ENCODE data around the gene ARSD.

Gene ARSD

GRCh38 chrX:2962381-2962780, 33.2 kb upstream of the ARSD start:
- no peak overlapping the region for H3K9ac ChIP-seq (ENCODE audit: low read length)
- no peak overlapping the region for H3K4me2 ChIP-seq (ENCODE audit: low read length)
- no peak overlapping the region for H3K4me3 ChIP-seq (ENCODE audit: low read depth, low read length, poor library complexity, severe bottlenecking)
- no peaks in the 10 kb centered on the region for H3F3A ChIP-seq (ENCODE audit: insufficient read depth, low read length)
- no peak overlapping the region for H3K27ac ChIP-seq (ENCODE audit: low read depth, low read length, poor library complexity, severe bottlenecking)
- H3K4me1 ChIP-seq (ENCODE audit: insufficient read depth, low read length, severe bottlenecking), result no peaks in the 10 kb centered on the region
- TF ChIP-seq CTCF (IDR thresholded peaks at IDR 0.05; ENCODE audit: low read length), result no peak
- TF ChIP-seq EZH2 (IDR thresholded peaks at IDR 0.05; ENCODE audit: borderline replicate concordance, low read length), result no peak
- no peaks in the 10 kb centered on the region for H3K79me2 ChIP-seq (ENCODE audit: insufficient read depth, low read length)
- no peaks in the 10 kb centered on the region for H4K20me1 ChIP-seq (ENCODE audit: insufficient read depth, low read length)
- H3K36me3 ChIP-seq (ENCODE audit: insufficient read depth, low read length), result no peaks in the 10 kb centered on the region
- no peak overlapping the region for H2AFZ ChIP-seq (ENCODE audit: low read length)
- H3K27me3 ChIP-seq (ENCODE audit: insufficient read depth, low read length), result no peaks in the 10 kb centered on the region
- H3K9me3 ChIP-seq (ENCODE audit: low read length), result no peaks in the 10 kb centered on the region
- no peaks in the 10 kb centered on the region for H3K9me2 ChIP-seq (ENCODE audit: low read depth, low read length)

GRCh38 chrX:2960861-2961515, 31.8 kb upstream of the ARSD start:
- no peak overlapping the region for H3K4me2 ChIP-seq (ENCODE audit: low read length)
- TF ChIP-seq EZH2 (IDR thresholded peaks at IDR 0.05; ENCODE audit: borderline replicate concordance, low read length), result no peak
- TF ChIP-seq CTCF (IDR thresholded peaks at IDR 0.05; ENCODE audit: low read length), result no peak
- no peaks in the 10 kb centered on the region for H3K9me2 ChIP-seq (ENCODE audit: low read depth, low read length)
- H3K27me3 ChIP-seq (ENCODE audit: insufficient read depth, low read length), result no peaks in the 10 kb centered on the region
- no peaks in the 10 kb centered on the region for H3K4me1 ChIP-seq (ENCODE audit: insufficient read depth, low read length, severe bottlenecking)
- H3K27ac ChIP-seq (ENCODE audit: low read depth, low read length, poor library complexity, severe bottlenecking), result no peak overlapping the region
- H3F3A ChIP-seq (ENCODE audit: insufficient read depth, low read length), result no peaks in the 10 kb centered on the region
- H3K79me2 ChIP-seq (ENCODE audit: insufficient read depth, low read length), result no peaks in the 10 kb centered on the region
- no peaks in the 10 kb centered on the region for H3K9me3 ChIP-seq (ENCODE audit: low read length)
- no peak overlapping the region for H2AFZ ChIP-seq (ENCODE audit: low read length)
- H4K20me1 ChIP-seq (ENCODE audit: insufficient read depth, low read length), result no peaks in the 10 kb centered on the region
- H3K36me3 ChIP-seq (ENCODE audit: insufficient read depth, low read length), result no peaks in the 10 kb centered on the region
- no peak overlapping the region for H3K4me3 ChIP-seq (ENCODE audit: low read depth, low read length, poor library complexity, severe bottlenecking)
- H3K9ac ChIP-seq (ENCODE audit: low read length), result no peak overlapping the region

- TF ChIP-seq CTCF (IDR thresholded peaks at IDR 0.05; ENCODE audit: low read length) (no peak), EZH2 (IDR thresholded peaks at IDR 0.05; ENCODE audit: borderline replicate concordance, low read length) (no peak)
- H3K9me2 ChIP-seq (ENCODE audit: low read depth, low read length), result no peaks in the 10 kb centered on the region
- no peak overlapping the region for H3K9ac ChIP-seq (ENCODE audit: low read length)
- H3K4me1 ChIP-seq (ENCODE audit: insufficient read depth, low read length, severe bottlenecking), result no peaks in the 10 kb centered on the region
- H3K27ac ChIP-seq (ENCODE audit: low read depth, low read length, poor library complexity, severe bottlenecking), result no peak overlapping the region
- no peak overlapping the region for H3K4me2 ChIP-seq (ENCODE audit: low read length)
- H4K20me1 ChIP-seq (ENCODE audit: insufficient read depth, low read length), result no peaks in the 10 kb centered on the region
- no peak overlapping the region for H2AFZ ChIP-seq (ENCODE audit: low read length)
- H3K79me2 ChIP-seq (ENCODE audit: insufficient read depth, low read length), result no peaks in the 10 kb centered on the region
- no peaks in the 10 kb centered on the region for H3K9me3 ChIP-seq (ENCODE audit: low read length)
- no peaks in the 10 kb centered on the region for H3K27me3 ChIP-seq (ENCODE audit: insufficient read depth, low read length)
- H3K4me3 ChIP-seq (ENCODE audit: low read depth, low read length, poor library complexity, severe bottlenecking), result no peak overlapping the region
- H3K36me3 ChIP-seq (ENCODE audit: insufficient read depth, low read length), result no peaks in the 10 kb centered on the region
- no peaks in the 10 kb centered on the region for H3F3A ChIP-seq (ENCODE audit: insufficient read depth, low read length)
Observed at GRCh38 chrX:2958199-2958598, 29.1 kb upstream of the ARSD start.
